ENCODE results near the gene PRICKLE3. TPM values are rescaled to one million over a fixed set of nuclear protein-coding genes. Genes with fewer than 3 reads are reported as not detected.

The PRICKLE3 gene
- total RNA-seq, 1 donor from 2014 or later, result 18.5 TPM

GRCh38 chrX:49166914-49167739 is 19.0 kb downstream of the PRICKLE3 start:
- no peak for DNase-seq (ENCODE audit: low read depth)
- H3K4me3 ChIP-seq (ENCODE audit: low read depth, low read length), result peak overlapping the region; percentile 31
- TF ChIP-seq, protein P1, sequence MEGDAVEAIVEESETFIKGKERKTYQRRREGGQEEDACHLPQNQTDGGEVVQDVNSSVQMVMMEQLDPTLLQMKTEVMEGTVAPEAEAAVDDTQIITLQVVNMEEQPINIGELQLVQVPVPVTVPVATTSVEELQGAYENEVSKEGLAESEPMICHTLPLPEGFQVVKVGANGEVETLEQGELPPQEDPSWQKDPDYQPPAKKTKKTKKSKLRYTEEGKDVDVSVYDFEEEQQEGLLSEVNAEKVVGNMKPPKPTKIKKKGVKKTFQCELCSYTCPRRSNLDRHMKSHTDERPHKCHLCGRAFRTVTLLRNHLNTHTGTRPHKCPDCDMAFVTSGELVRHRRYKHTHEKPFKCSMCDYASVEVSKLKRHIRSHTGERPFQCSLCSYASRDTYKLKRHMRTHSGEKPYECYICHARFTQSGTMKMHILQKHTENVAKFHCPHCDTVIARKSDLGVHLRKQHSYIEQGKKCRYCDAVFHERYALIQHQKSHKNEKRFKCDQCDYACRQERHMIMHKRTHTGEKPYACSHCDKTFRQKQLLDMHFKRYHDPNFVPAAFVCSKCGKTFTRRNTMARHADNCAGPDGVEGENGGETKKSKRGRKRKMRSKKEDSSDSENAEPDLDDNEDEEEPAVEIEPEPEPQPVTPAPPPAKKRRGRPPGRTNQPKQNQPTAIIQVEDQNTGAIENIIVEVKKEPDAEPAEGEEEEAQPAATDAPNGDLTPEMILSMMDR (conservative IDR thresholded peaks at IDR 0.05; ENCODE audit: low read depth, low read length), result no peak

DNA sequence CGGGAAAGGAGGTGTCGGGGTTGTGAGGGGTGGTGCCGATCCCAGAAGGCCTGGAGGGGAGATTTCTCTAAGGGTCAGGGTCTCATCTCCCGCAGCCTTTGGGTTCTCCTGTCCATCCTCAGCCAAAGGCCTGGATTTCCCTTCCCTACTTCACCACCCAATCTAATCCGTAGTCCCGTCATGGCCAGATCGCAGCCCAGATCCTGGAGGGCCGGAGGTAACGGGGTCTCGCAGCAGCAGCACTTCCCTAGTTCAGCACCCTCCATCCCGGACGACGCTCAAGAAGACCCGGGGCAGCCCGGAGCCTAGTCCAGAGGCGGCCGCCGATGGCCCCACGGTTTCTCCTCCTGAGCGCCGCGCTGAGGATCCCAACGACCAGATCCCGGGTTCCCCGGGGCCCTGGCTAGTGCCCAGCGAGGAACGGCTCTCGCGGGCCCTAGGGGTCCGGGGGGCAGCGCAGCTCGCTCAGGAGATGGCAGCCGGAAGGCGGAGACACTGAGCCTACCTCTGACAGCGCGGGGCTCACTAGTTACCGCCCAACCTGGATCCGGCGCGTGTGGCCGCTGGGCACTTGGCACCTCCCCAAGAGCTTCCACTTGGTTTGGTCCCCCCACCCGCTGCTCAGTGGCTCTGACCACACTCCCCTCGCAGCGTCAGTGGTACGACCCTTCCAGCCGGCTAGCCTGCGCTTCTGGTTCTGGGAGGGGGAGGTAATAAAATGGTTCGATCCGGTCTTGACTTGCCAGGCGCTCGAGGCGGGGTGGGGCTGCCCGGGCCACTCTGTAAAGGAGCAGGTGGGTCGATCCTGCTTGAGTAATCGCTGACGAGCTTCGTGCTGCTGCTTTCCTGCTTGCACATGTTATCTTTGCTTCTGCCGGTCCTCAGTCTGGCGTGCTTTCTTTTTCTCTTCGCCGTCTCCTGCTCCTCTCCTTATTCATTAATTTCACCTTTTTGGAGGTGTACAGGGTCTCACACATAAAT is 20.0 kb downstream of the PRICKLE3 start:
- H3K4me3 ChIP-seq (ENCODE audit: low read depth, low read length), result peak overlapping the region; percentile 31
- DNase-seq (ENCODE audit: low read depth), result no peak
- TF ChIP-seq, protein P1 (conservative IDR thresholded peaks at IDR 0.05; ENCODE audit: low read depth, low read length), result no peak

DNA sequence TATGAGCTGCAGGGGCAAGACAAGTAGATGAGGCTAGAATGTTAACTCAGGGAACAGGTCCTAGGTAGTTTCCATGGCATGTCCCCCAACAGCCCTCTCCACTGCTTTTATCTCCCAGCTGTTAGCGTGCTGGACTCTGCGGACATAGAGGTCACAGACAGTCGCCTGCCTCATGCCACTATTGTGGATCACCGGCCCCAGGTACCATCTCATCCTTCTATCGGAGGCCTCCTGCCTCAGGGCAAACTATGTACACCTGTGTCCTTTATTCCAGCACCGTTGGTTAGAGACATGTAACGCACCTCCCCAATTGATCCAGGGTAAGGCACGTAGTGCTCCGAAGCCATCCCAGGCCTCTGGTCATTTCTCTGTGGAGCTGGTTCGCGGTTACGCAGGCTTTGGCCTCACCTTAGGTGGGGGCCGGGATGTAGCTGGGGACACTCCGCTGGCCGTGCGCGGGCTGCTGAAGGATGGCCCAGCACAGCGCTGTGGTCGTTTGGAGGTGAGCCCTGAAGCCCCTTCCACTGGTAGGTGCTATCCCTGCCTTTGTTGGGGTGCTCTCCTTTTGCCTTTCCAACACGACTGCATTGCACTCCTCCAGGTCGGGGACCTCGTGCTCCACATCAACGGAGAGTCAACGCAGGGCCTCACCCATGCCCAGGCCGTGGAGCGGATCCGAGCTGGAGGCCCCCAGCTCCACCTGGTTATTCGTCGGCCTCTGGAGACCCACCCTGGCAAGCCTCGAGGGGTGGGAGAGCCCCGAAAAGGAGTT is 21.4 kb downstream of the PRICKLE3 start:
- H3K4me3 ChIP-seq (ENCODE audit: low read depth, low read length), result no peak overlapping the region
- TF ChIP-seq, protein P1 (conservative IDR thresholded peaks at IDR 0.05; ENCODE audit: low read depth, low read length), result no peak
- no peak for DNase-seq (ENCODE audit: low read depth)

- TF ChIP-seq, protein P1 (conservative IDR thresholded peaks at IDR 0.05; ENCODE audit: low read depth, low read length), result peak; percentile 49
- peak overlapping the region; percentile 53 for H3K4me3 ChIP-seq (ENCODE audit: low read depth, low read length)
- no peak for DNase-seq (ENCODE audit: low read depth)
Measured at GRCh38 chrX:49163555-49164419, 22.4 kb downstream of the PRICKLE3 start.

DNA sequence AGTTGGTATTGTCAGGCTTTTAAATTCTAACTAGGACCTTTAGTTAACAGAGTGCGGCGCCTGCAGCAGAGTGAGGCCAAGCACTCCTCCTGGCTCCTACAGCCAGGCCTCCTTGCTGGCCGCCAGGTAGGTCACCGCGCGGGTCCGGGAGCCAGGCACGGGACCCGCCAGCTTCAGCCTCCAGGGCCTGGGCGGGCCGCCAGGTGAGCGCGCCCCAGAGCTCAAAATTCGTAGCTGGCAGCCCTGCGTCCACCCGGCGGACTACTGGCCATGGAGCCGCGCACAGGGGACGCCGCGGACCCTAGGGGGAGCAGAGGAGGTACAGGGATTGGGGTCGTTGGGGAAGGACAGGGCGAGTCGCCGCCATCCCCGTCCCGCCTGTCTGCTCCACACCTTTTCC is 23.6 kb downstream of the PRICKLE3 start, which contains the start of gene MAGIX:
Gene MAGIX, plus strand, starts transcription at position 139 of the 400 bp plus-strand sequence. Its CDS starts 132 bp downstream, at position 271.
- peak within 1 kb of the TSS; percentile 53 for H3K4me3 ChIP-seq (ENCODE audit: low read depth, low read length)
- TF ChIP-seq, protein P1 (conservative IDR thresholded peaks at IDR 0.05; ENCODE audit: low read depth, low read length), result no peak
- no peak for DNase-seq (ENCODE audit: low read depth)
